K562 (cell line): Measurements from ENCODE around the gene GPR32. TPM values are rescaled to one million over a fixed set of nuclear protein-coding genes. Genes with fewer than 3 reads are reported as not detected.

ENCODE experiments used
- ATF2 ChIP-seq: sonication (generic); formaldehyde crosslinking; IDR thresholded peaks from 2 replicates; pipeline ENCODE4 v1.8.1; 2022; ENCODE audit warnings: missing genetic modification reagents
- CTCFL ChIP-seq: IDR thresholded peaks from 2 replicates; pipeline ENCODE4 v1.6.1; 2011; ENCODE audit warnings: borderline replicate concordance, low read depth, mild to moderate bottlenecking, moderate library complexity, low read length; ENCODE audit not compliant: insufficient read depth, poor library complexity, severe bottlenecking
- DPF2 ChIP-seq: fragments of 450-650 bp; IDR thresholded peaks from 2 replicates; pipeline ENCODE4 v1.6.1; 2016
- POLR2B ChIP-seq: fragments of 450-650 bp; IDR thresholded peaks from 2 replicates; pipeline ENCODE4 v1.6.1; 2018; ENCODE audit warnings: low read depth; ENCODE audit not compliant: partially characterized antibody
- PRPF4 ChIP-seq: fragments of 200-400 bp; formaldehyde crosslinking; IDR thresholded peaks from one replicate; pipeline ENCODE4 v1.6.1; 2017; ENCODE audit warnings: low read length, low read depth, mild to moderate bottlenecking; ENCODE audit not compliant: insufficient read depth, poor library complexity, severe bottlenecking
- ZBED1 ChIP-seq: IDR thresholded peaks from 2 replicates; pipeline ENCODE4 v1.6.1; 2014
- ZBTB40 ChIP-seq, 2 experiments: fragments of 450-650 bp in 1 of 2; sonication (generic) in 1 of 2; formaldehyde crosslinking in 1 of 2; IDR thresholded peaks; 2 replicates each; pipeline versions ENCODE4 v1.7.1 to v1.9.0; 2016 to 2022; ENCODE audit warnings: inconsistent platforms in 1 of 2, mild to moderate bottlenecking in 1 of 2, missing genetic modification reagents in 1 of 2
- ZNF655 ChIP-seq: fragments of 250-450 bp; sonication (Bioruptor Pico); IDR thresholded peaks from 2 replicates; pipeline ENCODE4 v1.5.0; 2021
- polyA plus RNA-seq, 8 experiments: library from polyadenylated mRNA; depleted of rRNA in 4 of 8; stranded (reverse) in 5 of 8; unstranded in 3 of 8; fragments of >200 nt; fragmentation: Nextera tagmentation in 2 of 8; fragmentation: Illumina TruSeq in 1 of 8; extraction: Ambion mirVana in 2 of 8; extraction: Trizol in 1 of 8; gene quantifications; 2 replicates each; pipeline versions ENCODE4 v1.2.1 to v1.2.3, GENCODE V29; 2011 to 2014; ENCODE audit warnings: inconsistent platforms in 1 of 8, missing spikeins in 1 of 8
- total RNA-seq, 7 experiments: library from RNA; depleted of rRNA in 6 of 7; stranded (reverse); fragments of >200 nt in 6 of 7; fragmentation: Illumina TruSeq in 2 of 7; extraction: Trizol in 2 of 7; gene quantifications; 2 replicates each; pipeline versions ENCODE4 v1.2.1 to v1.2.3, GENCODE V29; 2011 to 2021; ENCODE audit warnings: low replicate concordance in 1 of 7

GPR32 gene
- total and polyA plus RNA-seq, 9 of the 15 experiments (the other 6 are each of a cell fraction or from before 2014, with no cell fraction given) = not detected

GRCh38 chr19:50794876-50795663 lies 24.8 kb downstream of the GPR32 start (continued):
- TF ChIP-seq ZBTB40 (IDR thresholded peaks at IDR 0.05) (no peak), ZBTB40 (CRISPR knock-in tag; IDR thresholded peaks at IDR 0.05) (0 out of 2 replicates have a peak, but pooled peaks have one; percentile 7), POLR2B (peak; percentile 71), DPF2 (no peak), ATF2 (CRISPR knock-in tag) (no peak), PRPF4 (no peak), ZBED1 (0 out of 2 replicates have a peak, but pooled peaks have one; percentile 60), CTCFL (peak; percentile 60), ZNF655 (no peak)
